ENCODE results near the gene SFRP4. TPM values are rescaled to one million over a fixed set of nuclear protein-coding genes. Genes with fewer than 3 reads are reported as not detected.
"Not testable (repeated sequence)": the region's sequence is repeated elsewhere in the genome, so short reads cannot be mapped to it uniquely, and the experiment has no call there.

SFRP4 gene
- total and polyA plus RNA-seq, 2 of the 8 experiments (the other 6 are each of a cell fraction or from before 2014, with no cell fraction given), result 0.03 TPM; not detected in 1

DNA sequence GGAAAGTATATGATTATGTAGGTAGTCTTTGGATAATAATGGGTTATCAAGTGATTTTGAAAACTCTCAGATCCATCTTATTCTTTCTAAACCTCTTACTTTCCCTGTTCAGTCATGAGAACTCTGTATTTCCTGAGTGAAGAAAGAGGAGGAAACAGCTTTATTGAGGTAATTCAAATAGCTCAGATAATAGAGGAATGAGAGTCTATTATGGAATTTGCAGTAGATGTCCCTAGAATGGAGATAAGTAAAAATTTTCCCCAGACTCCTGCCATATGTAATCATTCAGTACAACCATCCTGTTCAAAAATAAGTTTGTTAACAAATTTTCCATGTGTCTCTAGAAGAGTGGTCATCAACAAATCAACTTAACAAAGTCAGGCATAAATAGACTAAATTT, 40.2 kb upstream of the SFRP4 start (continued):
- TF ChIP-seq GABPA (IDR thresholded peaks at IDR 0.05; ENCODE audit: borderline replicate concordance, insufficient read depth, low read length), result no peak
- no peak for TF ChIP-seq JUND (IDR thresholded peaks at IDR 0.05; ENCODE audit: low read length)
- TF ChIP-seq FOSL1 (IDR thresholded peaks at IDR 0.05; ENCODE audit: insufficient read depth, low read depth, low read length), result no peak

DNA sequence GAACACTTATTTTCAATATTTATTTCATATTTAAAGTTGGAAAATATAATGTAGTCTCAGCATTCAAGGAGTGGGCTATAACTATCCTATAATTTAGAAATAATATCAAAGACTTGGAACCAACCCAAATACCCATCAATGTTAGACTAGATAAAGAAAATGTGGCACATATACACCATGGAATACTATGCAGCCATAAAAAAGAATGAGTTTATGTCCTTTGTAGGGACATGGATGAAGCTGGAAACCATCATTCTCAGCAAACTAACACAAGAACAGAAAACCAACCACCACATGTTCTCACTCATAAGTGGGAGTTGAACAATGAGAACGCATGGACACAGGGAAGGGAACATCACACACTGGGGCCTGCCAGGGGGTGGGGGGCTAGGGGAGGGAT, 37.6 kb upstream of the SFRP4 start:
- H4K8ac ChIP-seq (ENCODE audit: extremely low read depth, insufficient read depth, low read length); H3K27me3 ChIP-seq (replicated peaks in 1 of 4; ENCODE audit: control insufficient read depth in 3 of 4, extremely low read depth in 1 of 4, insufficient read depth in 3 of 4, low read length in 3 of 4); H3K36me3 ChIP-seq (ENCODE audit: control insufficient read depth in 2 of 4, insufficient read depth in 4 of 4, low read length in 3 of 4); H3K14ac ChIP-seq (ENCODE audit: insufficient read length); H2BK12ac ChIP-seq (ENCODE audit: low read depth, low read length); H4K91ac ChIP-seq (replicated peaks; ENCODE audit: insufficient read length, low read length); H4K5ac ChIP-seq (ENCODE audit: insufficient read length, low read depth, low read length); H2BK5ac ChIP-seq (ENCODE audit: low read depth, low read length); DNase-seq (ENCODE audit: low read depth in 1 of 2, low spot score in 2 of 2); POLR2A ChIA-PET (ENCODE audit: partially characterized antibody); H3K9ac ChIP-seq (replicated peaks in 1 of 4; ENCODE audit: extremely low read depth in 1 of 4, low read depth in 3 of 4, low read length in 3 of 4); H3K79me2 ChIP-seq (ENCODE audit: control insufficient read depth in 1 of 2, insufficient read depth in 2 of 2, low read length in 2 of 2); H2BK15ac ChIP-seq (ENCODE audit: low read length); H2AFZ ChIP-seq (ENCODE audit: low read length); H3K79me1 ChIP-seq (ENCODE audit: low read depth, low read length); H4K20me1 ChIP-seq (replicated peaks in 1 of 2; ENCODE audit: control insufficient read depth in 1 of 2, insufficient read depth in 2 of 2, low read length in 2 of 2); CTCF ChIA-PET (ENCODE audit: partially characterized antibody); H3K4me2 ChIP-seq (ENCODE audit: insufficient read depth in 1 of 2, low read depth in 2 of 2, low read length in 2 of 2); H3K27ac ChIP-seq (ENCODE audit: low read depth, low read length); H3K4ac ChIP-seq (replicated peaks; ENCODE audit: insufficient read length, low read depth, low read length); H3K23me2 ChIP-seq (ENCODE audit: low read depth, low read length); H2BK120ac ChIP-seq (replicated peaks; ENCODE audit: low read depth, low read length); H2AK5ac ChIP-seq (ENCODE audit: low read depth, low read length); H3K23ac ChIP-seq (ENCODE audit: insufficient read length); H3K18ac ChIP-seq (ENCODE audit: extremely low read depth, low read length); H3K56ac ChIP-seq (replicated peaks; ENCODE audit: insufficient read length, low read depth, low read length); H3K4me3 ChIP-seq (ENCODE audit: extremely low read depth in 1 of 4, insufficient read depth in 2 of 4, low read depth in 3 of 4, low read length in 4 of 4); H3K4me1 ChIP-seq (replicated peaks in 1 of 4; ENCODE audit: control insufficient read depth in 3 of 4, insufficient read depth in 4 of 4, low read length in 3 of 4); H3K9me3 ChIP-seq (ENCODE audit: insufficient read depth in 2 of 2, low read depth in 1 of 2, low read length in 1 of 2); H2BK20ac ChIP-seq (ENCODE audit: low read length); FAIRE-seq: not testable (repeated sequence)
- 91% methylated on average over 1 of the region's 1 CpG; no CpG with 5 or more reads in 1 of the 2 experiments for whole genome bisulfite sequencing, 2 experiments (ENCODE audit: extremely low coverage in 1 of 2, insufficient coverage in 1 of 2, insufficient read length in 1 of 2, insufficient replicate concordance in 2 of 2, low coverage in 1 of 2, low lambda C conversion rate in 2 of 2, missing lambda C conversion rate in 1 of 2)

Measured in H1 (cell line).